ENCODE data around the gene SLC7A5.
"Not testable (repeated sequence)": the region's sequence is repeated elsewhere in the genome, so short reads cannot be mapped to it uniquely, and the experiment has no call there.

Gene SLC7A5

DNA sequence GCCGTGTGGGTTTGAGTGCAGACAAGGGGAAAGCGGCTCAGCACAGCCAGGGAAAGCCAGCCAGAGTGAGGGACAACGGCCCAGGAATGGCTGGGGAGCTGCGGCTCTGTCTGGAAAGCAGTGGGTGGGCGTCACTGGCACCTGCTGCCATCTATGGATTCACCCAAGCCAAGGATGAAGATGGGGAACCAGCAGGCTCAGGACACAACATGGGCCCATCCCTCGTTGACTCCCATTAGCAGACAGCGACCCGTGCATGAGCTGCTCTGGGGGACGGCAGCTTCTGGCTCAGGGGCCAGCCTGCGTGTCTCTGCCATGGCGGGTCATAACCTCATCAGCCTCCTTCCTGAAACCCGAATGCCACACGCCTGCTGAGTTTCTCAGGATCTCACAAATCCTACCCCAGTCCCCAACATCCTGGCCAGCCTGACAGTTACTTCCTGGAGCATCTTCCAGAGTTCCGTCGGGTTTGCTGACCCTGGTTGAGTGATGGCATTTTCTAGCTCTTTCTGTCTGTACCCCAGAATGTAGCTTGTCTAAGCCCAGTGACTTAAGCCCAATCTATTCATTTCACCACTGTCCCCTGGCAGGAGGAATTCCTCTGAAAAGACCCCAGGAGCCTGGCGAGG lies 50.7 kb downstream of the SLC7A5 start:
- DNase-seq, result no peak

DNA sequence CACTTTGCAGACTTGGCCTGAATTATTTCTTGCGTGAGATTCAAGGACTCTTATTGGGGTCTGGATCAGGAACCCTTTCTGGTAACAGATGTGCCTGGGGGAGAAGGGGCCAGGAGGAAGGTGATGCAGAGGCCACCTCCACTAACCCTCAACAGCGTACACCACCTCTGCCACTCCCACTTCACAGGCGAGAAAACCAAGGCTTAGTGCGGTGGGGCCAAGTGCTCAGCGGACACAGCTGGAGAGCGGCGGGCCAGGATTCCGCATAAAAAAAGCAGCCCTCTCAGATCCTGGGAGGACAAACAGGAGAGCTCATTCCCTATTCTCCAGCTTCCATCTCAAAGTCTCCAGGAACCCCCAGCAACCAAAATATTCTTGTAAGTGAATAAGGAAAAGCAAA lies 51.4 kb downstream of the SLC7A5 start:
- no peak for DNase-seq

DNA sequence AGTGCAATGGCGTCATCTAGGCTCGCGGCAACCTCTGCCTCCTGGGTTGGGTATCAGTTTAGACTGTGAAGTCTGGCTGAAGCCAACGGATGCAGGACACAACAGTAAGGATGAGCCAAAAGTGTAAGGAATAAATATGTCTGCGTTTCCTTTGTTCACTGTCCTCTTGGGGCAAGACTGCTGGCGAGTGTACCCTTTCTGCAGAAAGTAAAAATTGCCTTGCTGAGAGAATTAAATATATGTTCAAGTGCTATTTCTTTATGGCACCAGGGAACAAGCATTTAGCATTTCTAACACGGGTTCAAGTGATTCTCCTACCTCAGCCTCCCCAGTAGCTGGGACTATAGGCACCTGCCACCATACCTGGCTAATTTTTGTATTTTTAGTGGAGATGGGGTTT lies 51.9 kb downstream of the SLC7A5 start:
- not testable (repeated sequence) for DNase-seq

DNA sequence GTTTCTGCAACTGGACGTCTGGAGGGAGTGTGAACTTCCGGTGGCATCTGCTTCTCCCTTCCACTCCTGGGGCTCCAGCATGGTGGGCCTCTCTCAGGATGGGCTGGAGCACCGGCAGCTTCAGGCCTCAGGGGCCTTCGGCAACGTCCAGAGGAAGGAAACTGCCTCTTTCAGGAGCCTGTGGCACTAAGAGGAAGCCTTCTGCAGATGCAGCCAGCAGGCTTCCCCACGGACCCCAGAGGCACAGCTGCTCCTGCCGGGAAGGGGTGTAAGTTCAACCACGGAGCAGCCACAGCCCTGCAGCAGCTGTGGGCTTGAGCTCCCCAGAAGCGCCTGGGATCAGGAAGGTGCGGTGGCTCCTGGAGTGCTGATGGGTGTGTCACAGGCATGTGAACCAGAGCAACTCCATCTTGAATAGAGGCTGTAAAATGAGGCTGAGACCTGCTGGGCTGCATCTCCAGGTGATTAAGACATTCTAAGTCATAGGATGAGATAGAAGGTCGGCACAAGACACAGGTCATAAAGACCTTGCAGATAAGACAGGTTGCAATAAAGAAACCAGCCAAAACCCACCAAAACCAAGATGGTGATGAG lies 52.7 kb downstream of the SLC7A5 start:
- no peak for DNase-seq

DNA sequence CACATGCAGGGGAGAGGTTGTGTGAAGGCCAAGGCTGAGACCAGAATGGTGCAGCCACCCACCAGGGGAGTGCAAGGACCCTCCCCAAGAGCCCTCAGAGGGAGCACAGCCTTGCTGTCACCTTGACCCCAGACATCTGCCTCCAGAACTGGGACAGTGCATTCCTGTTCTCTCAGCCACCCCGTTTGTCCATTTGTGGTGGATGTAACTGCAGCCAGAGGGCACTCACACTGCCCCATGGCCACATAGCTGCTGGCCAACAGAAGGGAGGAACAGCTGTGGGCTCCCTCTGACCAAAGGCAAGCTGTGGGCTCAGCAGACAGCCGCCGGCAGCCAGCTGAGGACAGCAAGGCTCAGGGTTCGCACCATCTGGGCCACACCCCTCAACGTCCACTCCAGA lies 53.7 kb downstream of the SLC7A5 start:
- no peak for DNase-seq

DNA sequence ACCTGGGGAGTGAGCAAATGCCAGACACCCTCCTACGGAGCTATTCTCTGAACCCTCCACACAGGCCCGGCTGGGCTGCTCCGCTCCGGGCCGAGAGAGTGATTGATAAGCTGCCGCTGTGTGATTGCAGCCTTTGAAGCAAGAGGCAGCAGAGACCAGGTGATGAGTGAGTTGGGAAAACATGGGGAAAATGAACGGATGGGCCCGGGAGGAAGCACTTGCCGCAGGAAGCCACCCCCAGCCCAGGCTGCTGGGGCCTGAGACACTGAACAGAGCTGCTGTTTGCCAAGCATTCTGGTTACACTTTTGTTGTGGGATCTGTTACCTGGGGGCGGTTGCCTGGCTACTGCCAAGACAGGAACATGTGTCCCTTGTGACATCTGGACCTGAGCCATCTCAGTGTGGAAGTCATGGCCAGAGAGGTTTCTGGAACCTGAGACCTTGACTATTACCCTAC lies 57.1 kb downstream of the SLC7A5 start:
- no peak for DNase-seq

DNA sequence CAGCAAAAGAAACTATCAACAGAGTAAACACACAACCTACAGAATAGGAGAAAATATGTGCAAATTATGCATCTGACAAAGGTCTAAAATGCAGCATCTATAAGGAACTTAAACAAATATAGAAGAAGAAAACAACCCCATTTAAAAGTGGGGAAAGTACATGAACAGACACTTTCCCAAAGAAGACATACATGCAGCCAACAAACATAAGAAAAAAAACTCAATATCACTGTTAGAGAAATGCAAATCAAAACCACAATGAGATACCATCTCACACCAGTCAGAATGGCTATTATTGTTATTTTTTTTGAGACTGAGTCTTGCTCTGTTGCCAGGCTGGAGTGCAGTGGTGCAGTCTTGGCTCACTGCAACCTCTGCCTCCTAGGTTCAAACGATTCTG lies 57.9 kb downstream of the SLC7A5 start:
- not testable (repeated sequence) for DNase-seq

DNA sequence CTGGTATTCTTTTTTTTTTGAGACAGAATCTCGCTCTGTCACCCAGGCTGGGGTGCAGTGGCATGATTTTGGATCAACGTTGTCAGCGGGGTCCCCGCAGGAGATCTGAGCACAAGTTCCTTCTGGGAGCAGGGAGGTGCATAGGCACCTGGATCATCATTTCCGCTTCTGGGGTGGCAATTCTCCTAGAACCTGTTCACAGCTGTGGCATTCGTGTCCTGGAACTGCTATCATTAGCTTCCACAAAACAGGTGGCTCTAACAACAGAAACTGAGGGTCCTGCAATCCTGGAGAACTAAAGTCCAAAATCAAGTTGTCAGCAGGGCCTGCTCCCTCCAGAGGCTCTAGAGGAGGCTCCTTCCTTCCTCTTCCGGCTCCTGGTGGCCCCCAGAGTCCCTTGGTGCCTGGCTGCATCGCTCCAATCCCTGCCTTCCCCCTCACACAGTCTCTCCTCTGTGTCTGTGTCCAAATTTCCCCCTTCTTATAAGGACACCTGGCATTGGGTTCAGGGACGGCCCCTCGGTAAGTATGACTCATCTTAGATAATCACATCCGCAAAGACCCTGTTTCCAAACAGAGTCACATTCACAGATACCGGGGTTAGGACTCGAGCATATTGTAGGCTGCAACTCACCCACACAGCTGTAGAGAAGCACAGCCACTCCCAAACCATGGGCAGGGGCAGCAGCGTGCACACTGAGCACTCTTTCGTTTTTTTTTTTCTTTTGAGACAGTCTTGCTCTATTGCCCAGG lies 60.0 kb downstream of the SLC7A5 start:
- DNase-seq, result no peak

DNA sequence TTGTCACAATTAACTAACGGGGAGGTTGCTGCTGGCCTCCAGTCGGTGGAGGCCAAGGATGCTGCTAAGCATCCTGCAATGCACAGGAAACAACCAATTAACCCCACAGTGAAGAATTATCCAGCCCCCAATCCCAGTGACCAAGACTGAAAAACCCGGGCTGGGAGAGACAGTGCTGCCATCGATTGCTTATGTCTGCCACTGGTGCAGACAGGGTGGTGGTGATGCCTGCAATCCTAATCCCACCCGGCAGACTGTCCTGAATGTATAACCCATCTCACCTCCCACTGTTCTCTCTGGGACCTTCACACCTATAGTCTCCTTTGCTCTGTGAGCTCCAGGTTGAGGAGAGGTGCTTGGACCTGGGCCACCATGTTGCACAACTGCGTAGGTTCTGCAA lies 61.2 kb downstream of the SLC7A5 start:
- DNase-seq, result no peak

DNA sequence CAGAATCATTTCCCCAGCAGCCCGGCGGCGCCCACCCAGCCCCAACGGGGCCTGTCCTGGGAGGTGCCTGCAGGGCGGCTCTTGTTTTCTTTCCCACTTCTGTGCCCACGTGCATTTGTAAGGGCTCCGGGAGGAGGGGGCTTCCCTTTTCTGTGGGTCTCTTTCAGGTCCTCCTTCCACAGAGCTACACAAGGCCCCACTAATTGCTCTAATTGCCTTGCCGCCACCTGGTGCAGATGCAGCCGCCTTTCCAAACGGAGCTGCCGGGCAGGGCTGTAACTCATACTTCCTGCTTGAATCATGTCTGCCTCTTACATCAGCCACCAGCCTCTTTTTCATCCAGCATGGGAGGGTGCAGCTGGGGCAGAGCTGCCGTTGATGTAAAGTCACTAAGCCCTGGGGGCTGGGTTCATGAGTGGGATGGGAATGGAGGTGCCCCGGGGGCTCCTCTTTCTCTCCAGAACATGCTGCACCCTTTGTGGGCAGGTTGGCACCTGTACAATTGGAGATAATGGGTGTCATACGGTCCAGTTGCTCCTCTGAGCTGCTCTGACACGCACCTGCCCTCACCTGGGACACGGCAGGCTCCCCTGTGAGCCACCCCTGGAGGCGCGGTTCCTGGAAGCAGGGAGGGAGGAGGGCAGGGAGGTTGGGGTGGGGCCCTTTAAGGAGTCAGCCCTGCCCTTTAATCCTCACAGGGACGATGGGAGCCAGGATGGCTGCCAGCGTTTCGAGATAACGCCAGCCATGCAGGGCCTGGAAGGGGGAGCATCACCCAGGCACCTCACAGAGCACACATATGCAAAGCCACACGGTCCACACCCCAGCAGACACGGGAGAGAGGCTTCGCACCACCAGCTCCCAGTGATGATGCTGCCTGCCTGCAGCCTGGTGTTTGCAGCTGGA lies 62.4 kb downstream of the SLC7A5 start:
- DNase-seq, result no peak

DNA sequence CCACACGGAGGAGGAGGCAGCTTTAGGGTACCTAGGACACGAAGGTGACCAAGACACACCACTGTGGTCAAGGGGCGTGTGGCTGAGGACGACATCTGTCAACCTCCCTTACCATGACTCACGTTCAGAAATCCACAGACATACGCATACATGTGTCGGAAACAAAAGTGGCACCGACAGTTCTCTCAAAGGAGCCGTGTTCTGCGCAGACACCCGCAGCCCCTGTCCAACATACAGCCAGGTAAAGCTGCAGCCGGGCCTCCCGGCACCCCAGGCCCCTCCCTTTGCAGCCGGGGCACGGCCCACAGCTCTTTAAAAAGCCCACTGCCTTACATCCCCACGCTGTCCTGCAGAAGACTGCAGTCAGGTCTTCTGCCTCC lies 63.1 kb downstream of the SLC7A5 start:
- DNase-seq, result no peak

DNA sequence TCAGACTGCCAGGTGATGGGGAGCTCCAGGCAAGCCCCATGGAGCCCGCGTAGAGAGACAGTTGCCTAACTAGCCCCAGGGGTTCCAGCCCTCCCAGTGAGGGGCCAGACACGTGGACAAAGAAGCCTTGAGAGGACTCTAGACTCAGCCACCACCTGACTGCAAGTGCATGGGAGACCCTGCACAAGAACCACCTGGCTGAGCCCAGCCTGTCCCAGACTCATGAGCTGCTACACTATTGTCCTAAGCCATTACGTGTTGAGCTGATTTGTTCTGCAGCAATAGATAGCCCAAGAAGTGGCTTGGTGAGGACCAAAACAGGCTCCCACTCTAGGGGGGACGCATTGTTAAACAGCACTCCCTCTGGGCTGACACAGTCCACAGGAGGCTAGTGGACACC lies 65.9 kb downstream of the SLC7A5 start:
- DNase-seq, result no peak

DNA sequence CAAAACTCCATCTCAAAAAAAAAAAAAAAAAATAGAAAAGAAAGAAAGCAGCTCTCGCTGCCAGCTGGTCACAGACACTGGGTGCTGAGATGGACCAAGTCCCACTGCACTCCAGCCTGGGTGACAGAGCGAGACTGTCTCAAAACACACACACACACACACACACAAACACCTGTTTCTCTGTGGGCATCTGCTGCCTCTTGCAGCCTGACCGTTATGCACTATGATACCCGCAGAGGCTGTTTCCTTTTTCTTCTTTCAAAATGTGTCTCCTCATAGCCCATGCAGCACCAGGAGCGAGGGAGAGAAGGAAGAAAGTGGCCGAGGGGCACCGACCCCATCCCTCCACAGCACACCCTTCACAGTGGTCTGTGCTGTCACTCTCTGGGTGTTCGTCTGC lies 66.6 kb downstream of the SLC7A5 start:
- no peak for DNase-seq

DNA sequence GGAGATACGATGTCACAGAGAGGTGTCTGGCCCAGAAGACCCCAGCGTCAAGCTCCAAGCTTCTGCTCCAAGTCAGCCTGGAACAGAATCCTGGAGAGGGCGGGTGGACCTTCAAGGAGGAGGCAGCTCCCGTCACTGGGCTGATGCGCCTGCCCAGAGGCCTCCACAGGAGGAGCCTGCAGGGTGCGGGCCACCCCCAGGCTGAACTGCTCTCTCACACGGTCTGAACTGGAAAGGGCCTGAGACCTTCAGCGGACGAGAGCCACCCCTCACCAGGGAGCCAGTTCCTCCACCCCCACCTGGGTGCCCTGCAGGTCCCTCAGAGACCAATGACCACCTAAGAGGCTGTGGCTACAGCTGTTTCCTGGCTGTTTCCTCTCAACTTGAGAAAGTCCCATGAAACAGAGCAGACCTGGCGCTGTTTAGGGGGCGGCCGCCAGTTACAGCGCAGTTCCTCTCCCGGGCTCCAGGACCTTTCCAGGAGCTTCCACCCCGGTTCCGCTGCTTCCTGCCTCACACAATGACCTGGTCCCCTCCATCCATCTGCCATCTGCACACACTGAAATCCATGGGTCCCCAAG lies 67.5 kb downstream of the SLC7A5 start:
- no peak for DNase-seq

DNA sequence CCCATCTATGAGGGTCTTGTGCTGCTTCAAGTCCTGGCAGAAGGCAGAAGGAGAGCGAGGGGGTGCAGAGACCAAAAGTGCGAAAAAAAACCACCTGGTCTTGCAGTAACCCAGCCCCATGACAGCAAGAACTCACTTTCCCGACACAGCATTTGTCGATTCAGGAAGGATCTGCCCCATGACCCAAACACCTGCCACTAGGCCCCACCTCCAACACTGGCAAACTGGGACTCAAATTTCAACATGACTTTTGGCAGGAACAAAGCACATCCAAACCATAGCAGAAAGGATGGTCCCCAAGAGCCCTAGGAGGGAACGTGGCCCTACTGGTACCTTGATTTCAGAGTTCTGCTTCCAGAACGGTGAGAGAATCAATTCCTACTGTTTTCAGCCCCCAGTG lies 68.8 kb downstream of the SLC7A5 start:
- DNase-seq, result no peak

DNA sequence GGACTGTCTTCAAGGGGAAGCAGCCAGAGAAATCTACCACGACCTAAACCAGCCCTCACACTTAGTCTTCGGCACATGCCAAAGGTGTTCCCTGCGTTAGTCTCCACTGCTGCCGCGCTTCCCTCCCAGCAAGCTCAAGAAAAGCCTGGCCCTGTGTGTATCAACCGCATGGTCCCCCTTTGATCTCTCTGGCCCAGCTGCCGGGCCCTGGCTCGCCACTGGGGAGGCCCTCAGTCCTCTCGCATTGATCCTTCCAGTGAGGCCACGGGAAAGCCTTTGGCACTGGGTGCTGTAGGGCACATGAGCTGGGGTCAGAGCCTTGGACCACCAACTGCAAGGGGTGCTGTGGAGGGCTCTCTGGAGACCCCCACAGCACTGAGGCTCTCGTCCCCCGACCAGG lies 74.0 kb downstream of the SLC7A5 start:
- DNase-seq, result no peak

DNA sequence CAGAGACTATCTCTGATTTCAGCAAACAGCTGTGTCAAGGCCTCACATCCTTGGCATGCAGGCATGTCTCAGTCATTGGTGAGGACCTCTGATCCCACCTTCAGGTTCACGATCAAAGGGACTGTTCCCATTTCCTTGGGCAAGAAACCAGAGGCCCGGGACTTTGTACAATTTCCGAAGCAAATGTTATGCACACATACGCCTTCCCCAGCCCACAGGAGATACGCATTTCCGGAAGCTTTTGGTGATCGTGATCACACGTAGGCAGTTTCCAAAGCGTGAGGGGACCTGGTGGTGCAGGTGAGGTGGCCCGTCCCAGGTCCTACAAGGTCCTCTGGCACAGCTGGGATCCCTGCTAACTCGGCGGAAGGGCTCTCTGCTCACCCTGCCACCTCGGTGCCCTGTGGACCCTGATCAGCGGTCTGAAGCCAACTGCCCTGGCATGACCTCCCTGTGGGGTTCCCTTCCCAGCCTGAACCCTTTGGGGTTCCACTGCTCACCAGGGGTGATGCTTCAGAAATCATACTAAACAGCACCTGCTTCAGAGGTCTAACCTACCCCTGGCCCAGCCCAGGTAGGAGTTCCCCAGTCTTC lies 74.7 kb downstream of the SLC7A5 start:
- no peak for DNase-seq

DNA sequence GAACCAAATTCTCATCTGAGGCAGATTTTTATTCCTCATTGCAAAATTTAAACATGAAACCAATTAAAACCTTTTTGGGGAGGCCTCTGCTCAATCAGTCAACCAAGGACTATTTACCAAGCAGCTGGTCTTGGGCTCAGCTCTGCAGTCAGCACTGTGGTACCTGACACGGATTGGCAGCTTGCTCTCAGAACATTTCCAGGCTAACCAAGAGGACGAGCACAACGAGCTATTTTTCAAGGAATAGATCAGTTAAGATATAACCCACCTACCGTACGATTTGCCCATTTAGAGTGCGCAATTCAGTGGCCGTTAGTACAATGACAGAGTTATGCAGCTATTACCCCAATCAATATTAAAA lies 77.1 kb downstream of the SLC7A5 start:
- no peak for DNase-seq

DNA sequence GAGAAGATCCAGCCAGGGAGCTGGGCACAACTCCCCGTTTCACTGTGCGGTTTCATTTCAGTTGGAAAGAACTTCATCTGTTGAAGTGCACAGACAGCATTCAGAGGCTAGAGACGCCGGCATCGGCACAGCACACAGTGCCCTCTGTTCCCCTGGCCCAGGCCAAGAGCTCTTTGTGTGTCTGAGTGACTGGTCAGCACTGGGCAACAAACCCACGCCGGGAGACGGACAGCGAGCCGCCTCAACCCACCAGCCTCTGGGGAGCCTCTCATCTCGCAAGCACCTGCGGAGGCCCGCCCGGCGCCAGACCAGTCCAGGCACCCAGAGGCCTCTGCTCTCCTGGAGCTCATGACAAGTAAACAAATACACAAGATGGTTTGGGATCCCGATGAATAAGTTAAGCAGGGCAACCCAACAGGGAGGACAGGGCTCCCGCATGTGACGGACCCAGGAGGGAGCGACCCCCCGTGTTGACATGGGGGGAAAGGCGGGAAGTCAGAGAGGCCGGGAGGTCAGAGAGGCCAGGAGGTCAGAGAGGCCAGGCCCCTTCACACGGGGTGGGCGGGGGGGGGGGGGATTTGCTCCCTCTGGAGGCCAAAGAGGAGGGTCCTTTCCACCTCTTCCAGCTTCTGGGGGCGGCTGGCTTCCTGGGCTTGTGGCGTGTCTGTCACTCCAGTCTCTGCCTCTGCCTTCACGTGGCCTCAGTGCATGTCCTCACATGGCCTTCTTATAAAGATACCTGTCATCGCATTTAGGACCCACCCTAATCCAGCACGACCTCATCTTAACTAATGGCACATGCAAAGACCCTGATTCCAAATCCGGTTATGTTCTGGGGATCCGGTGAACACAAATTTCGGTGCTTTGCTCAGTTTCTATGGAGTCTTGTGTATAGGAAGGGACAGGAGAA lies 77.8 kb downstream of the SLC7A5 start:
- no peak for DNase-seq

DNA sequence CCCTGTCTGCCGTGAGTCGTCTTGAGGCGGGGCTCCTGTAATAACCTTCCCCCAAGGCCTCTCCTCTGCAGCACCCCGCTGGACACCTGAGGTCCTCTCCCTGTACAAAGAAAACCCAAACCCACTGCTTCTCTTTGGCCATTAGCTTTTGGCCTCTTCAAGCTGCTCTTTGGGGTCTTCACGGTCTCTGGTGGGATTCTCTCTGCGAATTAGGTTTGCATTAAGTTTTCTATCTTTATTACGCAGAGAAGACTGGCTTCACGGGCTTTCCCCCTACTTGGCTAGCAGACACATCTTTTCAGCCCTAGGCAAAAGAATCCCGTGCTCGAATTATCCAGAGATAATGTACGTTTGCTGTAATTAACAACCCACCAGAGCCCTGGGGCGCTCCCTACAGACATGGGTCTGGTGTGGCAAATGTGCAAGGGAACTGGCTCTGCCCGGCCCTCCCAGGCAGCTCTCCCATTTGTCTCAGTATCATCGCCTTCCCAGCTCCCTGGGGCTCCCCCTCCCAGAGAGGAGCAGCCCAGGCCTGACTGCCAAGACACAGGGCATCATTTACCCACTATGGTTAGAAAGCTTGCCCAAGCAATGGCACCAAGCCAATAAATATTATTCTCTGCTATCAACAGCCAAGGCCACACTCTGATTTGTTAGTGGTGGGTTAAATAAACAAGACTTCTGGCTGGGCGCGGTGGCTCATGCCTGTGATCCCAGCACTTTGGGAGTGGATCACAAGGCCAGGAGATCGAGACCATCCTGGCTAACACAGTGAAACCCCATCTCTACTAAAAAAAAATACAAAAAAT lies 78.8 kb downstream of the SLC7A5 start:
- no peak for DNase-seq
